NCI-H1694 (cell line): ENCODE measurements around the gene KLRC4.
"Not testable (repeated sequence)": the region's sequence is repeated elsewhere in the genome, so short reads cannot be mapped to it uniquely, and the experiment has no call there.

ENCODE experiments used
- DNase-seq: peaks from one replicate; lab custom pipeline; 2025; lab: John Stamatoyannopoulos, UW

Gene KLRC4

GRCh38 chr12:10397296-10397695 is 12.3 kb downstream of the KLRC4 start:
- no peak for DNase-seq

DNA sequence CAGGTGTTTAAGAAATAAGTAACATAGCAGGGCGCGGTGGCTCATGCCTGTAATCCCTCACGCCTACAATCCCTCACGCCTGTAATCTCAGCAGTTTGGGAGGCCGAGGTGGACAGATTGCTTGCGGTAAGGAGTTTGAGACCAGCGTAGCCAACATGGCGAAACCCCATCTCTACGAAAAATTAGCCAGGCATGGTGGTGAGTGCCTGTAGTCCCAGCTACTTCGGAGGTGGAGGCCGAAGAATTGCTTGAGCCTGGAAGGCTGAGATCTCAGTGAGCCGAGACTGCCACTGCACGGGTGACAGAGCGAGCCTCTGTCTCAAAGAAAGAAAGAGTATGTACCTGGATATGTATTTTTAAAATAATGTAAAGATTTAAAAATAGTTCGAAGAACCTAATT is 13.4 kb downstream of the KLRC4 start:
- not testable (repeated sequence) for DNase-seq

GRCh38 chr12:10395390-10395998 is 14.1 kb downstream of the KLRC4 start:
- no peak for DNase-seq

GRCh38 chr12:10394531-10395152 is 14.9 kb downstream of the KLRC4 start:
- DNase-seq = not testable (repeated sequence)

DNA sequence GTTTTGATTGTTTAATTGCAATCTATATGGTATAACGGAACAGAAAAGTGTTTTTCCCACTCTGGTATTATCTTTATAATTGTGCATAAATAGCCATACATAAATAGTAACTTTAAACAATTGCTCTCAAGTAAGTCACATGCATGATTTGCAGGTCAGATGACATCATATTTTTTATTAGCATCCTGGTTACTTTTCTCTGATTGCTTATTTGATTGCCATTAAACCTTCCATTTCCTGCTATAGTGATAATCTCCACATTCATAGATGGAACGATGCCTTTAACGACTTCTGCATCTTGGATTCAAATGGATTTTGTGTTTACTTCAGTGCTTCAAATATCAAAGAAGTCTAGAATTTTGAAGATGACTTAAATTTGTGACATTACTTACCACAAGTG is 16.3 kb downstream of the KLRC4 start:
- DNase-seq = no peak

- DNase-seq = no peak
These were observed 17.1 kb downstream of the KLRC4 start for GRCh38 chr12:10392394-10392930.

DNA sequence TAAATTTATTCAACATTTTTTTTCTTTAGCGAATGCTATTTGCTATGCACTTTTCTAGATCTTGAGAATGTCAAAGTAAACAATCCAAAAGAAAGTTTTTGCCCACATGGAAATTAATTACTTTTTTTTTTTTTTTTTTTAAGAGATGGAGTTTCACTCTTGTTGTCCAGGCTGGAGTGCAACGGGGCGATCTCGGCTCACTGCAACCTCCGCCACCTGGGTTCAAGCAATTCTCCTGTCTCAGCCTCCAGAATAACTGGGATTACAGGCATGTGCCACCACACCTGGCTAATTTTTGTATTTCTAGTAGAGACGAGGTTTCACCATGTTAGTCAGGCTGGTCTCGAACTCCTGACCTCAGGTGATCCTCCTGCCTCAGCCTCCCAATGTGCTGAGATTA is 18.6 kb downstream of the KLRC4 start:
- DNase-seq = not testable (repeated sequence)

- DNase-seq = no peak
These were observed 19.7 kb downstream of the KLRC4 start, which contains the start of gene KLRK1 for GRCh38 chr12:10389904-10390303. TSS of gene KLRK1 (minus strand) at chr12:10390041. CDS start at chr12:10388810, 1,231 bp downstream.

GRCh38 chr12:10388624-10389413 is 20.7 kb downstream of the KLRC4 start:
- no peak for DNase-seq

GRCh38 chr12:10387498-10387897 is 22.1 kb downstream of the KLRC4 start:
- not testable (repeated sequence) for DNase-seq

DNA sequence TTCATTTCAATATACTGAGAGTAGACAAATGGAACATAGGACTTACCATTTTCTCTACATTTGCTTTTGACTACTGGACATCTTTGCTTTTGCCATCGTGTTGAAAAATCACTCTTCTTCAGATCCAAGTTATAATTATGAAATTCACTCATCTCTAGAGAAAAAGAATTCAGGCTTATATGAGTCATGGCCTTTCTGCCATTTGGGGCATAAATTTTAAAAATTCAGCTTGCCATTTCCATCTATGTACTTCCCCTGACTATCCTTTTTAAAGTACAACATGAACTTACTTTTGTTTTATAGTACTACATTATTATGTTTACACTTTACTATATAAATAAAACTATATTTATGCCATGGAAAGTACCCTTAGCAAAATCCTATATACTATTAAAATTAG is 22.7 kb downstream of the KLRC4 start:
- no peak for DNase-seq

GRCh38 chr12:10385166-10385613 is 24.4 kb downstream of the KLRC4 start:
- no peak for DNase-seq

- no peak for DNase-seq
These were observed 25.4 kb downstream of the KLRC4 start for GRCh38 chr12:10384191-10384590.

DNA sequence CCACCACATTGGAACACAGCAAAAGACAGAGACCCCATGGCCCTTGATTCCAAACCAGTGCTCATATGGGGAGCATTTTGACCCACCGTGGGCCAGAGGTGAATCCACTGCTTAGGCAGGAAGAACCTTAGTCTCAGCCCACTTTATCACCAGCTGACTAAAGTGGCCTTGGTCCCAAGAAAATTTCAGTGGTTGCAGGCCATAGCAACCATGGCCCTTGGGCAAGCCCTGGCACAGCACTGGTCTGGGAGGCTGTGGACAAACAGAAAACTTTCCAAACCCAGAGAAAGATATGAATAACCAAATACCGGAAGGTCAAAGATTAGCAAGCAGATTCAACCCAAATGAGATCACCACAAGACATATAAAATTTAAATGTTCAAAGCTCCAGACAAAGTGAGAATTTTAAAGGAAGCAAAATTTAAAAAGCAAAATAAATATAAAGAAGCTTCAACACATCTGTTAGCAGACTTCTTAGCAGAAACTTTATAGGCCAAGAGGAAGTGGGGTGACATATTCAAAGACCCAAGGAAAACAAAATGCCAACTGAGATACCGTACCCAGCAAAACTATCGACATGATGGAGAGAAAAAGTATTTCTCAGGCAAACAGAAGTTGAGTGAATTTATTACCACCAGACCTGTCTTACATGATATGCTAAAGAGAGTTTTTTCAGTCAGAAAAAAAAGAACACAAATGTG is 27.5 kb downstream of the KLRC4 start:
- DNase-seq = no peak

- not testable (repeated sequence) for DNase-seq
These were observed 30.8 kb downstream of the KLRC4 start for GRCh38 chr12:10378737-10379136.

DNA sequence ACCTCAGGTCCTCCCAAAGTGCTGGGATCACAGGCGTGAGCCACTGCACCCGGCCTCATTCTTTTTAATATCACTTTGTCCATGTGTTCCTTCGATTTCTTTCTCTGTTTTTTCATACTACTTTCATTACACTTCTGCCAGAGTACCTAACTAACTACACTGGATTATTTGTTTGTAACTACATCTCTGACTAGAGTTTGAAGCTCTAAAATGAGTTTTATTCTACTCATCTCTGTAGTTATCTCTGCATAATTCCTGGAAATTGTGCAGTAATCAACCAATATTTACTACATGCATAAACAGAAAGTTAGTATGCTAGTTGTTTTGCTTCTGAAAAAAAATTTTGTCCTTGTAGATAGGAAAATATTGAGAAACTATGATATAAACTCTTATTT is 34.9 kb downstream of the KLRC4 start:
- DNase-seq = no peak

GRCh38 chr12:10372559-10372958 is 37.0 kb downstream of the KLRC4 start:
- no peak for DNase-seq

DNA sequence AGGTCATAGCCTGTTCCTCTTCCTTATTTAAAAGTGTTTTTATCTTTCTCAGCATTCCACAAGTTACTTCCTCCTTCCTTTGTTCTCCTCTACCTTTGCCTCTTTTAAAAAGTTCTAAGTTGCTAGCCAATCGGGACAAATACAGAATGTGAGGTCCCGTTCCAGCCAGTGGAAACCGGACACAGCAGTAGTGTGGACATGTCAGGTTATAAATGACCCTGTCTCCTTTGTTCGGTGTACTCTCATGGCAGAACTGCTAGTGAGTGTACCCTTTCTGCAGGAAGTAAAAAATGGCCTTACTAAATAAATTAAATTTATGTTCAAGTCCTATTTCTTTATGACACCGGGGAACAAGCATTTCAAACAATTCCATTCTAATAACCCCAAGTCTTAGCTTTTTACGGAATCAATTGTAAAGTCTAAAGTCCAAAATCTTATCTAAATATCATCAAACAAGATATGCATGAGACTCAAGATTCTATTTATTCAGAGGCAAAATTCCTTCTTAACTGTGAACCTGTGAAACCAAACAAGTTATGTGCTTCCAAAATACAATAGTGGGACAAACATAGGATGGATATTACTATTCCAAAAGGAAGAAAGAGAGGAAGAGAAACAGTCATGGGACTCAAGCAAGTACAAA is 37.5 kb downstream of the KLRC4 start:
- DNase-seq = not testable (repeated sequence)

DNA sequence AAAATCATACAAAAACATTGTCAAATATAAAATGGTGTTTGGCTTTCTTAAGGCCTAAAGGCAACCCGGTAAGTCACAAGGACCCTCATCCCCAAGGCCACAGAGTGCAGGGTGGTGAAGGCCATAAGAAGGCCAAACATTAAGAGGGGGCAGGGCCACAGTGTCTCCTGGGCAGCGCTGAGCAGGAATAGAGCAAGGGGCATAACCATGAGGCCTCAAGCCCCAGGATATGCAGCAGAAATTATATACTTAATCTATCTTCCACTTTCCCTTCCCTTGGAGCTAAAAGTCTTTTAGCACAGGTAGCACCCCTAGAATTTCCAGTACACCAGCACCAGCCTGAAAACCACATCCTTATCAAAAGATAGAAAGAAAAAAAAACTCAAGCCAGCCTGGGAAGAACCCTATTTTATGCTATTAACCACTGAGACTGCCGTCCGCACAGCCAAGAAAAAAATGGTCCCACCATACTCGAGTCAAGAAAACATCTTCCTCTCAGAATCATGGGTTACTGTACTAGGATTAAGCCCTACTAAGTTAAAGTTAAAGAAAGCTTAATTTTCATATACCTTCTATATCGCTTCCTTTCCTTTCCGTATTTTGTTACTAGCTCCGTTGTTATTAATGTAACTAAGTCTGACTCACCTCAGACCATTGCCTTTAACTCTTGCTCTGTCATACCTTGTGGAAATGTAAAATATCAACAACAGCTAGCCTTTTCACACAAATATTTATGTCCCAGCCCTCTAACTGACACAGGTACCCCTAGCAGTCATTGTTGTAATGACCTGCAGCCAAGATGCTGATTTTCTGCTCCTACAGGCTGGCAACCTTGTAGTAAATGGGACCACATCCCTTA is 39.8 kb downstream of the KLRC4 start:
- DNase-seq = no peak
